ENCODE results near the gene SYT6. TPM values are rescaled to one million over a fixed set of nuclear protein-coding genes. Genes with fewer than 3 reads are reported as not detected.

SYT6 gene
- polyA plus RNA-seq, 4 donors: 0.53 to 1.7 (median 1.2) TPM

- DNase-seq (ENCODE audit: low read depth in 4 of 4, low spot score in 3 of 4): no peak
Measured at GRCh38 chr1:114155706-114156105, 2.0 kb upstream of the SYT6 start.

GRCh38 chr1:114154963-114155322, 1.3 kb upstream of the SYT6 start:
- no peak for DNase-seq (ENCODE audit: low read depth in 4 of 4, low spot score in 3 of 4)

GRCh38 chr1:114154146-114154962, 685 bp upstream of the SYT6 start:
- no peak for DNase-seq (ENCODE audit: low read depth in 4 of 4, low spot score in 3 of 4)

GRCh38 chr1:114152508-114153260, 985 bp downstream of the SYT6 start:
- DNase-seq (ENCODE audit: low read depth in 4 of 4, low spot score in 3 of 4): no peak

- DNase-seq (ENCODE audit: low read depth in 4 of 4, low spot score in 3 of 4): no peak
Measured at GRCh38 chr1:114152089-114152507, 1.6 kb downstream of the SYT6 start.

- DNase-seq (ENCODE audit: low read depth in 4 of 4, low spot score in 3 of 4): no peak
Measured at GRCh38 chr1:114150016-114150415, 3.7 kb downstream of the SYT6 start.

- DNase-seq (ENCODE audit: low read depth in 4 of 4, low spot score in 3 of 4): no peak
Measured at GRCh38 chr1:114149211-114149610, 4.5 kb downstream of the SYT6 start.

- no peak for DNase-seq (ENCODE audit: low read depth in 4 of 4, low spot score in 3 of 4)
Measured at GRCh38 chr1:114145504-114146151, 8.0 kb downstream of the SYT6 start.

GRCh38 chr1:114144016-114144415, 9.7 kb downstream of the SYT6 start:
- DNase-seq (ENCODE audit: low read depth in 4 of 4, low spot score in 3 of 4): no peak

- DNase-seq (ENCODE audit: low read depth in 4 of 4, low spot score in 3 of 4): no peak
Measured at GRCh38 chr1:114139540-114139939, 14.1 kb downstream of the SYT6 start.

GRCh38 chr1:114137497-114137896, 16.2 kb downstream of the SYT6 start:
- no peak for DNase-seq (ENCODE audit: low read depth in 4 of 4, low spot score in 3 of 4)

- no peak for DNase-seq (ENCODE audit: low read depth in 4 of 4, low spot score in 3 of 4)
Measured at GRCh38 chr1:114135786-114136185, 17.9 kb downstream of the SYT6 start.

GRCh38 chr1:114134518-114134917, 19.2 kb downstream of the SYT6 start:
- no peak for DNase-seq (ENCODE audit: low read depth in 4 of 4, low spot score in 3 of 4)

- DNase-seq (ENCODE audit: low read depth in 4 of 4, low spot score in 3 of 4): no peak
Measured at GRCh38 chr1:114133129-114133528, 20.5 kb downstream of the SYT6 start.

- DNase-seq (ENCODE audit: low read depth in 4 of 4, low spot score in 3 of 4): no peak
Measured at GRCh38 chr1:114131526-114132220, 22.0 kb downstream of the SYT6 start.

- no peak for DNase-seq (ENCODE audit: low read depth in 4 of 4, low spot score in 3 of 4)
Measured at GRCh38 chr1:114130846-114131525, 22.7 kb downstream of the SYT6 start.

GRCh38 chr1:114130213-114130612, 23.5 kb downstream of the SYT6 start:
- no peak for DNase-seq (ENCODE audit: low read depth in 4 of 4, low spot score in 3 of 4)

GRCh38 chr1:114128293-114128692, 25.4 kb downstream of the SYT6 start:
- no peak for DNase-seq (ENCODE audit: low read depth in 4 of 4, low spot score in 3 of 4)

GRCh38 chr1:114126261-114127095, 27.2 kb downstream of the SYT6 start:
- no peak for DNase-seq (ENCODE audit: low read depth in 4 of 4, low spot score in 3 of 4)

All from left renal pelvis (tissue), 4 donors.